Stomach (tissue), 9 donors: ENCODE data around the gene TOMM40. TPM values are rescaled to one million over a fixed set of nuclear protein-coding genes. Genes with fewer than 3 reads are reported as not detected.

Experiments used
- DNase-seq, 2 donors: peaks; one replicate each; pipeline versions ENCODE4 v3.0.0 to v3.0.0-alpha.2; 2013 to 2019
- H3K27ac ChIP-seq, 5 donors: fragments of 200-600 bp in 4 of 5; sonication (generic) in 4 of 5; one replicate each; pipeline ENCODE4 v1.5.1; 2013 to 2019; ENCODE audit warnings: mild to moderate bottlenecking in 1 of 5, moderate library complexity in 1 of 5
- H3K27me3 ChIP-seq, 3 donors: fragments of 200-600 bp; sonication (generic); one replicate each; pipeline ENCODE4 v1.5.1; 2017 to 2019; ENCODE audit warnings: mixed run types in 1 of 3
- H3K36me3 ChIP-seq, 4 donors: fragments of 200-600 bp; sonication (generic); 1 replicate in 3 of 4; 2 replicates in 1 of 4; pipeline ENCODE4 v1.5.1; 2016 to 2019
- H3K4me1 ChIP-seq, 4 donors: fragments of 200-600 bp; sonication (generic); one replicate each; pipeline ENCODE4 v1.5.1; 2016 to 2019
- H3K4me3 ChIP-seq, 4 donors: fragments of 200-600 bp; sonication (generic) in 3 of 4; one replicate each; pipeline ENCODE4 v1.5.1; 2016 to 2019; ENCODE audit warnings: mild to moderate bottlenecking in 1 of 4
- H3K9me3 ChIP-seq, 4 donors: fragments of 200-600 bp; sonication (generic); one replicate each; pipeline ENCODE4 v1.5.1; 2016 to 2019
- CTCF ChIP-seq, 7 experiments: fragments of 450-650 bp in 4 of 7; fragments of 200-600 bp in 3 of 7; sonication (generic) in 3 of 7; IDR thresholded peaks; one replicate each; pipeline ENCODE4 v1.5.1; 2016 to 2019; ENCODE audit warnings: antibody characterized with exemption in 7 of 7, control low read depth in 2 of 7, mild to moderate bottlenecking in 1 of 7
- EP300 ChIP-seq: sonication (generic); formaldehyde crosslinking; IDR thresholded peaks from one replicate; pipeline ENCODE4 v1.6.1; 2017; ENCODE audit warnings: antibody characterized with exemption
- POLR2A ChIP-seq, 4 donors: fragments of 450-650 bp; IDR thresholded peaks; one replicate each; pipeline ENCODE4 v1.6.1; 2016; ENCODE audit warnings: antibody characterized with exemption in 4 of 4, control low read depth in 2 of 4, mild to moderate bottlenecking in 1 of 4, moderate library complexity in 1 of 4
- POLR2AphosphoS5 ChIP-seq, 3 donors: sonication (generic); formaldehyde crosslinking; IDR thresholded peaks; one replicate each; pipeline ENCODE4 v1.6.1; 2016; ENCODE audit warnings: antibody characterized with exemption in 3 of 3
- WGBS, 5 donors: extraction: QIAGEN DNeasy Blood & Tissue Kit in 3 of 5; methylation state at CpG; one replicate each; pipeline versions ENCODE4 v1.1.5 to v1.1.7; 2013 to 2018; 5-methylcytosine and 5-hydroxymethylcytosine counted together
- intact Hi-C: fragments of 100-400 bp; cut with DNase I; formaldehyde crosslinking; loops from one replicate; pipeline ENCODE4 v1.15.1; 2023; ENCODE audit warnings: low total_unique reads
- polyA plus RNA-seq, 3 donors: library from polyadenylated mRNA; stranded (reverse); fragments of 200-250 nt; gene quantifications; one replicate each; pipeline ENCODE4 v1.2.3, GENCODE V29; 2013
- total RNA-seq, 5 donors: library from RNA; depleted of rRNA; stranded (reverse); fragments of >200 nt; gene quantifications; one replicate each; pipeline versions ENCODE4 v1.1.0 to v1.2.3, GENCODE V29; 2014 to 2016
- donor health status: healthy with polysubstance abuse.
- donor health status: Bipolar disorder and iron deficiency.
- donor health status: healthy.

TOMM40 gene
- total and polyA plus RNA-seq, 8 donors: 7.1 to 100 (median 25.5) TPM

- peaks cover 0 to 7% (median 0%) of the 10 kb centered on the region in 4 donors for H3K4me1 ChIP-seq
- intact Hi-C loops: no loop called here
- DNase-seq: peak in 1 of 2 donors; percentile 62
- H3K36me3 ChIP-seq: peaks cover 56 to 93% (median 91%) of the 10 kb centered on the region in 4 donors
- H3K27ac ChIP-seq: no peak overlapping the region
- no peak overlapping the region for H3K4me3 ChIP-seq
- 65 to 80% (median 78%) methylated on average over 21 to 22 of the region's 22 CpGs for WGBS, 5 donors
- H3K9me3 ChIP-seq: no peaks in the 10 kb centered on the region
- H3K27me3 ChIP-seq: no peaks in the 10 kb centered on the region
- TF ChIP-seq POLR2AphosphoS5 (IDR thresholded peaks at IDR 0.05) (no peak), POLR2A (IDR thresholded peaks at IDR 0.05) (no peak), EP300 (no peak), CTCF (IDR thresholded peaks at IDR 0.05) (no peak)
These were observed 15.2 kb upstream of the TOMM40 start for GRCh38 chr19:44875666-44876451.

- no peak overlapping the region for H3K27ac ChIP-seq
- H3K27me3 ChIP-seq: no peaks in the 10 kb centered on the region
- H3K4me1 ChIP-seq: peaks cover 0 to 7% (median 0%) of the 10 kb centered on the region in 4 donors
- H3K4me3 ChIP-seq: no peak overlapping the region
- DNase-seq: peak in 1 of 2 donors; percentile 52
- H3K36me3 ChIP-seq: peaks cover 55 to 81% (median 80%) of the 10 kb centered on the region in 4 donors
- TF ChIP-seq EP300: no peak
- no peak for TF ChIP-seq POLR2AphosphoS5 (IDR thresholded peaks at IDR 0.05)
- TF ChIP-seq CTCF (IDR thresholded peaks at IDR 0.05): no peak
- no peak for TF ChIP-seq POLR2A (IDR thresholded peaks at IDR 0.05)
- intact Hi-C loops: no loop called here
- no peaks in the 10 kb centered on the region for H3K9me3 ChIP-seq
- WGBS, 5 donors: 58 to 78% (median 68%) methylated on average over 5 of the region's 5 CpGs
These were observed 14.0 kb upstream of the TOMM40 start for GRCh38 chr19:44876930-44877535.

GRCh38 chr19:44878120-44878865 is 12.8 kb upstream of the TOMM40 start:
- no peak for TF ChIP-seq CTCF (IDR thresholded peaks at IDR 0.05)
- TF ChIP-seq POLR2AphosphoS5 (IDR thresholded peaks at IDR 0.05): no peak
- TF ChIP-seq POLR2A (IDR thresholded peaks at IDR 0.05): no peak
- no peak for TF ChIP-seq EP300
- Histone ChIP-seq H3K27ac (no peak overlapping the region), H3K9me3 (no peaks in the 10 kb centered on the region), H3K4me3 (no peak overlapping the region), H3K4me1 (peaks cover 0 to 7% (median 0%) of the 10 kb centered on the region in 4 donors), H3K27me3 (no peaks in the 10 kb centered on the region), H3K36me3 (peaks cover 44 to 75% (median 73%) of the 10 kb centered on the region in 4 donors)
- intact Hi-C loops: no loop called here
- DNase-seq: no peak
- WGBS, 5 donors: 66 to 72% (median 70%) methylated on average over 23 to 26 of the region's 26 CpGs
